Activated CD4-positive, alpha-beta T cell treated with anti-CD3 and anti-CD28 coated beads, Interleukin-2, amount 10 ng/mL, durations not matched to agents 24 days and 14 days (primary cell): ENCODE data around the gene GNAT1. TPM values are rescaled to one million over a fixed set of nuclear protein-coding genes. Genes with fewer than 3 reads are reported as not detected.

Source experiments
- DNase-seq: peaks from one replicate; pipeline ENCODE4 v3.0.0; 2022
- H3K27ac Mint-ChIP-seq: one replicate; pipeline ENCODE4 v1.8.0; 2022; ENCODE audit warnings: mild to moderate bottlenecking, mixed read lengths
- H3K27me3 Mint-ChIP-seq: one replicate; pipeline ENCODE4 v1.8.0; 2022; ENCODE audit warnings: mixed read lengths
- H3K36me3 Mint-ChIP-seq: one replicate; pipeline ENCODE4 v1.8.0; 2022; ENCODE audit warnings: low read depth, mild to moderate bottlenecking, mixed read lengths
- H3K4me1 Mint-ChIP-seq: one replicate; pipeline ENCODE4 v1.8.0; 2021; ENCODE audit warnings: mixed read lengths
- H3K4me3 Mint-ChIP-seq: one replicate; pipeline ENCODE4 v1.8.0; 2022; ENCODE audit warnings: mild to moderate bottlenecking, moderate library complexity, mixed read lengths
- H3K9me3 Mint-ChIP-seq: one replicate; pipeline ENCODE4 v1.8.0; 2021; ENCODE audit warnings: mixed read lengths
- intact Hi-C: fragments of 100-400 bp; cut with micrococcal nuclease; formaldehyde crosslinking; loops from one replicate; pipeline ENCODE4 v1.15.1; 2023
- total RNA-seq: library from RNA; stranded (reverse); gene quantifications from 2 replicates; pipeline ENCODE4 v1.2.3, GENCODE V29; 2022

The GNAT1 gene
- total RNA-seq, 1 donor from 2014 or later, result not detected

DNA sequence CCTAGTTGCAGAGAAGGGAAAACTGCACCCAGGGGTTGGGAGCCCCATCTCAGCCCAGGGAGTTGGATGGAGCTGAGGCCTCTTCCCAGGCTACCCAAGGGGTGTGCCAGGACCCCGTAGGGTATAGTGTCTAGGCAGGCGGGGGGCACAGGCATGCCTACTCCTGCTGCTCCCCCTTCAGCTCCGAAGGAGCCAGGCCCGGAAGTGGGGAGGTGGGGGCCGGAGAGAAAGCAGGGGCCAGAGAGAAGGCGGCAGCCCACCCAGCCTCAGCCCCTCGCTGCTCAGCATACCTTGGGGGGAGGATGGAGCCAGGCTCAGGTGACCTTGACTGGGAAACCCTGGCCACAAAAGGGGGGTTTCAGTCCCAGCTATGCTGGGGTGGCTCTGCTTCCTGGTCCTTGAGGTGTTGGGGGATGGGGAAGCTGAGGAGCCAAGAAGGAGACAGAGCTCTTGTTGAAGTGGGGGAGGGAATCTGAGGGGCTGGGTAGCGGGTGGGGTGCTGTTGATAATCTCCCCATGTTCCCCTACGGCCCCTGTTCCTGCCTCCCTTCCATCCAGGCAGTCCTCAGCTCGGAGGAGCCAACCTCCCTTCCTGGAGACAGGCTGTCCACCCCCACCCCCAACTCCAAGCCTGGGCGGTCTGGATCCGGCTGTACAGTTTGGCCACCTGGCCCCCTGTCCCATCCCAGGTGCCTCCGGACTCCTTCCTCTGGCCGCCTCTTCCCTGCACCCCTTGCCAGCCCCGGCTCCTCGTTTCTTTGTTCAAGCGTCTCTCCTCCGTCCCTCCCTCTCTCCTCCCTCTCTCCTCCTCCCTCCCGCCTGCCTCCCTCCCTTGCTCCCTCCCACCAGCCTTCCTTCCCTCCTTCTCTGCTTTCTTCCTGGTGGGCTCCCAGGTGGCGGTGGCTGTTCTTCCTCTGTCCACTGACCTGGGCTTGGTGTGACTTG, 34.6 kb upstream of the GNAT1 start:
- H3K4me1 Mint-ChIP-seq, result peaks cover 10% of the 10 kb centered on the region

DNA sequence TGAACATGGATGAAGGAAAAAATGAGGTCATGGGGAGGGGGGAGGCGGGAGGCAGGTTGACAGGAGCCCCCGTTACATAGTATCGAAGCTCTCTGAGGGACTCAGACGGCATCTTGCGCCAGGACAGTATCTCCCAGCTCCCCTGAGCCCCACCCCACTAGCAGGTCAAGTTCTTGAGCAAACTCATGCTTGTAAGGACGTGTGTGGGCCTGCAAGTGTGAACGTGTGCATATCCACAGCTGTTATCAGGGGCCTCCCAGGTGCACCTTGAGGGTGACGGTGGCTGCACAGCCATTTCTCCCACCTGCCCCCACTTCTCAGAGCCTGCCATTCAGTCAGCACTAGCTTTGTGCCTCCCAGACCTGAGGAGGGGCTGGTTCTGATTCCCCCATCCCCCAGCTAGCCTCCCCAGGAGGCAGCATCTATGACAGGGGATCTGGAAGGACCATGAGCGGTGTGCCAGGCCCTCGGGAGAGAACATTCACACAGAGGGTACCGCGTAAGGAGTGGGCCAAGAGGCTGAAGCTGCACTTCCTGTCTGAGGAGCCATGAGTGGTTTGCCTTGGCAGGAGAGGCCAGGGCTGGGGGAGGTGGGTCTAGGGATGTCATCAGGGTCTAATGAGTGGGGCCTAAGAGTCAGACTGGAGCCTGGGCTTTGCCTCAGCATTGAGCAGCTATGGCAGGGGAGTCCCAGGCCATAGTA, 33.4 kb upstream of the GNAT1 start:
- intact Hi-C loops, result no loop called here
- peaks cover 10% of the 10 kb centered on the region for H3K4me1 Mint-ChIP-seq
- no peak overlapping the region for H3K4me3 Mint-ChIP-seq
- H3K9me3 Mint-ChIP-seq, result no peaks in the 10 kb centered on the region
- no peak overlapping the region for H3K27ac Mint-ChIP-seq
- no peak for DNase-seq
- H3K36me3 Mint-ChIP-seq, result no peaks in the 10 kb centered on the region
- H3K27me3 Mint-ChIP-seq, result peaks cover 45% of the 10 kb centered on the region

More for the DNA sequence above, 34.6 kb upstream of the GNAT1 start:
- Mint-ChIP-seq H3K4me3 (no peak overlapping the region), H3K27me3 (peaks cover 47% of the 10 kb centered on the region), H3K36me3 (no peaks in the 10 kb centered on the region), H3K27ac (no peak overlapping the region), H3K9me3 (no peaks in the 10 kb centered on the region)
- DNase-seq, result no peak
- intact Hi-C loops, result no loop called here

DNA sequence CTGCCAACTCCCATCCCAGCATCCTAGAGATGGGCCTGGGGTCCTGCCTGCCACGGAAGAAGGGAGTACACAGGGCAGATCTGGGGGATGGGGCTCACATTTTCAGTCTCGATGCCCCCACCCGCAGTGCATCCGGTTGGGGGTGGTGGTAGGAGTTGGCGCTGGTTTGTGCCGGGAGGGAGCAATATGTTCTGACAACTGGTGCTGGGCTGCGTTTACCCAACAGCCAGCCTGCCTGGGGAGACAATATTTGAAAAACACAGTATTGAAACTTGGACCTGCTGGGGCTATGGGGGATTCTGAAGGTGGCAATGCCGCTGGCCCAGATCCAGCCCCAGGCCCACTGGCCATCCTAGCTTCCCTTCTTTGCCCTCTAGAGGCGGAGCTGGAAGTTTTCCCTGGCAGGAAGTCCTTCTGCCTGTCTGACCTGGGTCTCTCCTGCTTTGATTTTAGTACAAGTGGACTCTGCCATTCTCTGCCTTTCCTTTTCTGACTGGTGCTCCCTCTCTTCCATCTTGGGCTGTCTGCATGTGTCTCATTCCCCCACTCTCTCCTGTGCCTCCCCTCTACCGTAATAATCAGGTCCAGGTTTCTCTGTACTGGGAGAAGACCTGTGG, 32.8 kb upstream of the GNAT1 start:
- intact Hi-C loops, result no loop called here
- Mint-ChIP-seq H3K9me3 (no peaks in the 10 kb centered on the region), H3K27me3 (peaks cover 38% of the 10 kb centered on the region), H3K36me3 (no peaks in the 10 kb centered on the region), H3K27ac (no peak overlapping the region), H3K4me1 (peaks cover 9% of the 10 kb centered on the region), H3K4me3 (no peak overlapping the region)
- no peak for DNase-seq

DNA sequence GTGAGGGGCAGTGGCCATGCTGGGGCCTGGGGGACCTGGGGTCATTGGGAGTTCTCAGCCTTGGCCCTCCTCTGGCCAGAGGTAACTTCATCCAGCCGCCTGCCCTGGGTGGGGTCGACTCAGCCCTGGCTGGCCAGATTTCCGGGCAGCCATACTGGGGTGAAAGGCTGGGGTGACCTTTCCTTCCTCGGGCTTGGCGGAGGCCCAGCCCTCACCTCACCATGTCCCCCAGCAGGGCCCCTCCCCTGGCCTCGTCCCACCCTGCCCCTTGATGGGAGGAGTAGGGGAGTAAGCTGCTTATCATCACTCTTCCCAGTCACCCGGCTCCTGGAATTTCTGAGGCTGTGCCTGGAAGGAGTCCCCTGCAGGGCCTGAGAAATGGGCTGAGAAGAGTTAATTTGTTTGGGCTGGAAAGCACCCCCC, 30.8 kb upstream of the GNAT1 start:
- H3K27me3 Mint-ChIP-seq, result peaks cover 35% of the 10 kb centered on the region
- intact Hi-C loops, result no loop called here
- no peak overlapping the region for H3K27ac Mint-ChIP-seq
- DNase-seq, result no peak
- H3K4me3 Mint-ChIP-seq, result no peak overlapping the region
- no peaks in the 10 kb centered on the region for H3K36me3 Mint-ChIP-seq
- no peaks in the 10 kb centered on the region for H3K9me3 Mint-ChIP-seq
- H3K4me1 Mint-ChIP-seq, result peaks cover 3% of the 10 kb centered on the region

DNA sequence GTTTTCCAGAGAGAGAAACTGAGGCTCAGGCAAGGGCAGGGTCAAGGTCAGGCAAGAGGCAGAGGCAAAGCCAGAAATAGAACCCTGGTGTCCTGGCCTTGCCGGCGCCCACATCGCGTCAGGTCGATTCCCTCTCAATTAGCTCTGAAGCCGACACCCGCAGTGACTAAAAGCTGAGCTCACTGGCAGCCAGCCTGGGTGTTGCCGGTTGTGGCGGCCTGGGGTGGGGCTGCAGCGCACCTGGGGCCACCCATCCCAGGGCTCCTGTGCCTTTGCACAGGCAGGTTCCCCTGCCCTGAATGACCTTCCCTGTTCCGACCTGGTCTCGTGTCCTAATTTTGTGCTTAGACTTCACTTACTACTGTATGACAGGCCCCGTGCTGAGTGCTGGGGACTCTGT, 30.1 kb upstream of the GNAT1 start:
- Mint-ChIP-seq H3K4me3 (no peak overlapping the region), H3K36me3 (no peaks in the 10 kb centered on the region), H3K9me3 (no peaks in the 10 kb centered on the region), H3K27me3 (peaks cover 27% of the 10 kb centered on the region), H3K27ac (no peak overlapping the region), H3K4me1 (peaks cover 3% of the 10 kb centered on the region)
- no peak for DNase-seq
- intact Hi-C loops, result no loop called here

DNA sequence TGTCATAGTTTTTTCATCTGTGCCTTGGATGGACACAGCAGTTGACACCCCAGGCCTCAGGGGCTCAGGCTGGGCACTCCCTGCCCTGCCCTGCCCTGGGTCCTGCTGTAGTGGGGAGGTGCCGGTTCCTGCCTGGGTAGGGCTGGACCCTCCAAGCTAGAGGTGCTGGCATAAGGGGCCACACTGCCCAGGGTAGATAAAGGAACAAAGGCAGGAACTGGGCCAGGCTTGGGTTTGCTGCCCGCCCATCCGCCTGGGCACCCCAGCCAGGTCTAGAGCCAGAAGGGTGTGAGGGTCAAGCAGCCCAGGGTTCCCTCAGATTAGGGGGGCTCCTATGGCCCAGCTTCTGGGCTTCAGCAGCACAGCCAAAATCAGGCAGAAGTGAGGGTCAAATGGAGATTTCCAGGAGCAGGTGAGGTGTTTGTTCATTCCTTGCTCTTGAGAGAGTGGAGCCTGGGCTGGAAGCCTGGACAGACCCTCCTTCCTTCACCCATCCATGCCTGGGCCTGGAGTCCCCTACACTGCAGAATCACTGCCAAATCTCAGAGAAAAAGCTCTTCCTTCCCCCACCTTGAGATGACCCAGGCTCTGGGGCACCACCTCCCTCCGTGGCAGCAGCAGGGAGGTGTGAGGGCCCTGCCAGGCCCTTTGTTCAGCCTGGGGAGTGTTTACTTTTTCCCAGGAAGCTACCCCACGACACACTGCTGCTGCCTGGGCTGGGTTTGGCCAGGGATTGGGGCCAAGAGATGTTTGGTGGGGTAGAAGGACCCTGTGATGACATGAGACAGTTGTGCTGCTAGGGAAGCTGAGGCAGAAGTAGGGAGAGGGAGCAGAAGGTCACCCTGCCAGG, 29.2 kb upstream of the GNAT1 start:
- intact Hi-C loops, result no loop called here
- H3K4me3 Mint-ChIP-seq, result no peak overlapping the region

DNA sequence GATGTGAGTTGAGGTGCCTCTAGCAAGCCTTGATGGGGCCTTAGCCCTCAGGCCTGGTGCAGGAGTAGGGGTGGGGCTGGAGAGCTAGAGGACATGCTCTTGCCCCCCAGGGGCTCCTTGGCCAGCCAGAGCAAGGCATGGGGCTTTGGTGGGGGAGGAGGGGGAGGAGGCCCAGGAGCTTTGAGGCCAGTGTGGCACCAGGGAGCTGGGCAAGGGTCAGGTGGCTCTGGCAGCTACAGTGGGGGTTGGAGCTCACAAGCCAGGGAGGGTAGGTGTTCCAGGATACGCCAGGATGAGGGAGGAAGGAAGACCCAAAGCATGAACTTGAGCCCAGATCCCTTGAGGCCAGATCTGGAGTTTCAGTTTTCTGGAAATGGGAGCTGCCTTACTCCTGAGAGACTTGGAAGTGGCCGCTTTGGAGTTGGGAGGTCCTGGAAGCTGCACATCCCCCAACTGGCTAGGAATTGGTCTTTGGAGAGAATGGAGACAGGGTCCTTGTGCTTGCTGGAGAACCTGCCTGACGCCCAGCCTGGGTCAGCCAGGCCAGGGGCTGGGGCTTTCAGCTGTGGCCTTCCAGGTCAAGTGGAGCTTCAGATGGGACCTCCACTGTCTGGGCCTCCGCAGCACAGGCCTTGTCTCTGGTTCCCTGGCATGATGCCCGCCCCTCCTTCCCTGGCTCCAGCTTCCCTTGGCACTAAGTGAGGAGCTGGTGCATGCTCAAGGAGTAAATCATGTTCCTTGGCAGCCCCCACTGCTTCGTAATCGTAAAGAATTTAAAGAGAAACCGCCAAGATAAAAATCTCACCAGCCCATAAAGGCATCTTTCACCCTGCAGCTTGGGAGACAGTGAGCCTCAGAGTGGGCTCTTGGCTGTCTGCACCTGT, 27.6 kb upstream of the GNAT1 start:
- no peak for DNase-seq
- Mint-ChIP-seq H3K36me3 (no peaks in the 10 kb centered on the region), H3K9me3 (no peaks in the 10 kb centered on the region), H3K27me3 (peaks cover 6% of the 10 kb centered on the region), H3K27ac (no peak overlapping the region), H3K4me3 (no peak overlapping the region), H3K4me1 (no peaks in the 10 kb centered on the region)
- intact Hi-C loops, result no loop called here

More for the DNA sequence above, 29.2 kb upstream of the GNAT1 start:
- Mint-ChIP-seq H3K27ac (no peak overlapping the region), H3K27me3 (peaks cover 19% of the 10 kb centered on the region), H3K36me3 (no peaks in the 10 kb centered on the region), H3K9me3 (no peaks in the 10 kb centered on the region), H3K4me1 (peaks cover 3% of the 10 kb centered on the region)
- no peak for DNase-seq

DNA sequence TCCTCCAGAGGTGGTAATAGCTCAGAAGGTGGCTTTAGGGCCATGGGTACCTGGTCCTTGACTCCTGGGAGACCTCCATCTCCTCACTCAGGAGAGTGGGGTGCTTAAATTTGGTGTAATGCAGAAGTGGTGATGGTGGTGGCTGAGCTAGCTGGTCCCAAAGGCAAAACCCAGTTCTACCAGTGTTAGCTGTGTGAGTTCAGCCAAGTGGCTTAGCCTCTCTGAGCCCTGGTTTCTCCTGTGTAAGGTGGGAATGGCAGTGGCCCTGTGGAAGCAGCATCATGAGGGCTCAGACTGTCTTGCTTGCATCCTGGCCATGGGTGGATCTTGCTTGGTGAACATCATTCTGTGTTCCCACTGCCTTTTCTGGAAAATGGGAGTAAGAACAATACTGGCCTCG, 26.9 kb upstream of the GNAT1 start:
- H3K4me1 Mint-ChIP-seq, result no peaks in the 10 kb centered on the region
- H3K36me3 Mint-ChIP-seq, result no peaks in the 10 kb centered on the region
- no peak overlapping the region for H3K27ac Mint-ChIP-seq
- intact Hi-C loops, result no loop called here
- H3K9me3 Mint-ChIP-seq, result no peaks in the 10 kb centered on the region
- H3K27me3 Mint-ChIP-seq, result peaks cover 4% of the 10 kb centered on the region
- DNase-seq, result no peak
- H3K4me3 Mint-ChIP-seq, result no peak overlapping the region

DNA sequence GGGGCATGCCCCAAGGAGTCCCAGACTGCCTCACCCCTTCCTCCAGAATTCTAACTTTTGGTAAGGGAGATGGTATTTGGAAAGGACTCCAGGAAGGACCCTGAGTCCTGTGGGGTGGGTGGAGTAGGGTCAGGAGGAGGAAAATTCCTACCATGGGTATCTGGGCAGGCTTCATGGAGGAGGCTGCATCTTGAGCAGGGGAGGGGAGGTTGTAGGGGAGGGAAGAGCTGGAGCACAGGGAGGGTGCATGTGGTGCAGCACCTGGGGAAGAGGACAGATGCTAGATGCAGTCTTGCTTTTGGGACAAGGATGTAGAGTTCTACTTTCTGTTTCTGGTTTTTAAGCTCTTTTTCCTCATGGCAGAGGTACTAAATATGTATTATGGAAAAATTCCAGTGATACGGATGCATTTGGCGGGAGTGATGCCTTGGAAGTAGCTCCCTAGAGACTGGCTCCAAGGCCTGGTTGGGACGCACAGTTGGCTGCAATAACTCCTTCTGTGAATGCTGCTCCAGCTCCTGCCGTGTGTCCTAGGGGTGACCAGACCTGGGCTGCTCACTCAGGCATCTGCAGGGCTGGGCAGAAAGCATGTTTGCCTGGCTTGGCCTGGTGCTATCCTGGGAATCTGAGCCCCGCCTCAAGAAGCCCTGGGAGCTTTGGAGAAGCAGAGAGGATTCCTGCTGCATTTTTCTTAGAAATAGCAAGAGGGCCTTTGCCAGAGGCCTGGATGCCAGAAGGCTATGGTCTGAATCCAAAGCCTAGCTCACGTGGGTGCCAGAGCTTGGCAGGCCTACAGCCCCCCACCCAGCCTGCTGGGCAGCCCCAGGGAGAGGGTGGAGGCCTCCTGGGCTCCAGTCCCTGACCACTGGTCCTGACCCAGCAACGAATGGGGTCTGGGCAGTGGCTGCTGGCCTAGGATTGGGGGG, 26.2 kb upstream of the GNAT1 start:
- DNase-seq, result no peak
- H3K36me3 Mint-ChIP-seq, result no peaks in the 10 kb centered on the region
- no peak overlapping the region for H3K4me3 Mint-ChIP-seq
- intact Hi-C loops, result no loop called here
- H3K4me1 Mint-ChIP-seq, result no peaks in the 10 kb centered on the region
- H3K27ac Mint-ChIP-seq, result no peak overlapping the region
- H3K9me3 Mint-ChIP-seq, result no peaks in the 10 kb centered on the region
- peaks cover 4% of the 10 kb centered on the region for H3K27me3 Mint-ChIP-seq

DNA sequence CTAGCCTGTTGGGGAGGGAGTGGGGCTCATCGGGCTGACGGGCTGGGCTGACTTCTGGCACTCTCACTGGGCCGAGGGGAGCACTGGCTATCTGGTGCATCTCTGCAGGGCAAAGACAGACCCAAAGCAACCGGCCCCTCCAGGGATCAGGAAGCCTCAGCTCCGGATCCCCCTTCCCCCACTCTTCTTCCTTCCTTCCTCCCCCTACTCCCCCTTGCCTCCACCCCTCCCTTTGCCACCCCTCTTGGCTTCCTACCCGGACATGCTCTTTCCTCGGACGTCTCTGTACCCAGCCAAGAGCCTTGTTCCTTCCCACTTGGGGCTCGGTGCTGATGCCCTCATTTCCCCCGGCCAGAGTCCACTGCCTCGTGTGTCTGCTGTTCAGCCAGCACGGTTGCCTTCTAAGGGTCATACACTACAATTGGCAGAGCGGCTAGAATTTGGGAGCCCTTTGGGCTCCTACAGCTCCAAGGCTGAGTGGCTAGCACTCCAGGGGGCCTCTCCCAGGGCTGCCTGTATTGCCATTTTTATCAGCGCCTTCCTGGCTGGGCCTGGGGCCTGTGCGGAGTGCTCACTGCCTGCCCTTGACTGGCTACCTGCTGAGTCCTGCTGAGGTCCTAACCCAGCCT, 25.4 kb upstream of the GNAT1 start:
- H3K27me3 Mint-ChIP-seq, result peaks cover 4% of the 10 kb centered on the region
- no peaks in the 10 kb centered on the region for H3K4me1 Mint-ChIP-seq
- no peak overlapping the region for H3K27ac Mint-ChIP-seq
- no peak for DNase-seq
- H3K36me3 Mint-ChIP-seq, result no peaks in the 10 kb centered on the region
- no peak overlapping the region for H3K4me3 Mint-ChIP-seq
- H3K9me3 Mint-ChIP-seq, result no peaks in the 10 kb centered on the region
- intact Hi-C loops, result no loop called here

DNA sequence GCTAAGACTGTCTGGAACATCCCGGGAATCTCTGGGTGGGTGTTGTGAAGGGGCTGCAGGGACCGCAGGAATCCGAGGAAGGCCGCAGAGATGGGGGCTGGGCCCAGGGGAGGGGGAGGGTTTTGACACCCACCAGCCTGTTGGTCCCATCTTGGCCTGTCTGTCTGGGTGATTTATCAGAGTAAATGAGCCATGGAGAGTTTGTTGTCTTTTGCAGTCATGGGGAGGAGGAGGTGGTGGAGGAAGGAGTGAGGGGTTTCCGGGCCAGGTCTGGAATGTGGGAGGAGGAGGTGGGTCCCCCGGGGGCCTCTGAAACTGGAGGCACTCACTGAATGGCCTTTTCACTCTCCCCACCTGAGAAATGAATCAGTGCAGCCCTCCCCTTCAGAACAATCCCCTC, 24.8 kb upstream of the GNAT1 start:
- intact Hi-C loops, result no loop called here
- DNase-seq, result no peak
- H3K36me3 Mint-ChIP-seq, result no peaks in the 10 kb centered on the region
- no peaks in the 10 kb centered on the region for H3K4me1 Mint-ChIP-seq
- H3K9me3 Mint-ChIP-seq, result no peaks in the 10 kb centered on the region
- no peak overlapping the region for H3K4me3 Mint-ChIP-seq
- H3K27ac Mint-ChIP-seq, result no peak overlapping the region
- peaks cover 4% of the 10 kb centered on the region for H3K27me3 Mint-ChIP-seq
